ACC112 (cell line): ENCODE results near the gene SLC44A5.
"Not testable (repeated sequence)": the region's sequence is repeated elsewhere in the genome, so short reads cannot be mapped to it uniquely, and the experiment has no call there.

Experiments
- H2AFZ ChIP-seq: fragments of 200-600 bp; sonication (generic); one replicate; pipeline ENCODE4 v1.6.0; 2017; ENCODE audit warnings: antibody characterized with exemption, low read length; ENCODE audit not compliant: unreplicated experiment
- H3K27ac ChIP-seq: fragments of 200-600 bp; sonication (generic); 2 replicates; pipeline ENCODE4 v1.5.1; 2014; ENCODE audit warnings: low read depth, mild to moderate bottlenecking, antibody characterized with exemption, low read length, moderate library complexity
- H3K27me3 ChIP-seq: fragments of 200-600 bp; sonication (generic); 2 replicates; pipeline ENCODE4 v1.6.1; 2014; ENCODE audit warnings: mild to moderate bottlenecking, antibody characterized with exemption, low read length, moderate library complexity, mixed read lengths; ENCODE audit not compliant: insufficient read depth
- H3K36me3 ChIP-seq: fragments of 200-600 bp; sonication (generic); 2 replicates; pipeline ENCODE4 v1.6.1; 2016; ENCODE audit warnings: mild to moderate bottlenecking, antibody characterized with exemption, low read length, moderate library complexity, mixed read lengths; ENCODE audit not compliant: insufficient read depth
- H3K4me1 ChIP-seq: fragments of 200-600 bp; sonication (generic); one replicate; pipeline ENCODE4 v1.6.1; 2016; ENCODE audit warnings: low read length, mixed read lengths; ENCODE audit not compliant: insufficient read depth, unreplicated experiment, control insufficient read depth
- H3K4me3 ChIP-seq: fragments of 200-600 bp; sonication (generic); 2 replicates; pipeline ENCODE4 v1.5.1; 2014; ENCODE audit warnings: mild to moderate bottlenecking, low read depth, low read length
- H3K79me2 ChIP-seq: fragments of 200-600 bp; sonication (generic); one replicate; pipeline ENCODE4 v1.6.0; 2016; ENCODE audit warnings: low read length; ENCODE audit not compliant: control insufficient read depth, unreplicated experiment, insufficient read depth

SLC44A5 gene

DNA sequence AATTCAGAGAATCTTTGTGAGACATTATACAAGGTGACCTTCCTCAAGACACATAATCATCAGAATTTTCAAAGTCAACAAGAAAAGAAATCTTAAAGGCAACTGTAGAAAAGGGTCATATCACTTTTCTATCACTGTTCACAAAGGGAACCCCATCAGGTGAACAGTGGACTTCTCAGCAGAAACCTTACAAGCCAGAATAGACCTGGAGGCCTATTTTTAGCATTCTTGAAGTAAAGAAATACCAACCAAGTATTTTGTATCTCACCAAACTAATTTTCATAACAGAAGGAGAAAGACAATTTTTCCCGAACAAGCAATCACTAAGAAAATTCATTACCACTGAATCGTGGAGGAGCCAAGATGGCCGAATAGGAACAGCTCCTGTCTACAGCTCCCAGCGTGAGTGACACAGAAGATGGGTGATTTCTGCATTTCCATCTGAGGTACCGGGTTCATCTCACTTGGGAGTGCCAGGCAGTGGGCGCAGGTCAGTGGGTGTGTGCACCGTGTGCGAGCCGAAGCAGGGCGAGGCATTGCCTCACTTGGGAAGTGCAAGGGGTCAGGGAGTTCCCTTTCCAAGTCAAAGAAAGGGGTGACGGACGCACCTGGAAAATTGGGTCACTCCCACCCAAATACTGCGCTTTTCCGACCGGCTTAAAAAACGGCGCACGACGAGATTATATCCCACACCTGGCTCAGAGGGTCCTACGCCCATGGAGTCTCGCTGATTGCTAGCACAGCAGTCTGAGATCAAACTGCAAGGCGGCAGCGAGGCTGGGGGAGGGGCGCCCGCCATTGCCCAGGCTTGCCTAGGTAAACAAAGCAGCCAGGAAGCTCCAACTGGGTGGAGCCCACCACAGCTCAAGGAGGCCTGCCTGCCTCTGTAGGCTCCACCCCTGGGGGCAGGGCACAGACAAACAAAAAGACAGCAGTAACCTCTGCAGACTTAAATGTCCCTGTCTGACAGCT, 235.2 kb downstream of the SLC44A5 start:
- H2AFZ ChIP-seq = not testable (repeated sequence)

DNA sequence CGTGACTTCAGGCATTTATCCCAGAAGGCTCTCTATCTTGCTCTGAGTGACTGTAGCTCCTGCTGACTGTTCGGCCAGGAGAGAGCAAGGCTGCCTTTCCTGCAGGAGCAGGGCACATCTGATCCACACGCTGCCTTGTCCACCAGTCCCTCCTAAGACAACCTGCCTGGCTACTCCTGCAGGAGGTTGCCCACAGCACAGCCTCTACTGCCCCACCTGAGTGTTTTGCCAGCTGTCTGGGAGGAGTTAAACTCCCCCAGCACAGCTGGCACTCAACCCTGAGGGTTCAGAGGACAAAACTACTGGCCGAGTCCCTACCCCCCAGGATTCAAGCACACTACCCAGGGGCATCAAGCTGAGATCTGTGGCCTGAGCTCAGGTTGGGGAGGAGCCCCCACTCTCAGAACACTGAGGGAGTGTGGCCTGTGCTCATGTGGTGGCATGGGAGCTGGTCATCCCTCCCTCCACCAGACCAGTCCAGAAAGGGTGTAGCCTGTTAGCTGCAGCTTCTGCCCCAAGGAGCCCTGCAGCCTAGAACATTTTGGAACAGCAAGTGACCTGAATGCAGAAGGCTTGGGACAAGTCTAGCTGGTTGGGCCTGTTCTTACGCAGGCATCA, 237.3 kb downstream of the SLC44A5 start:
- H3K36me3 ChIP-seq = no peaks in the 10 kb centered on the region
- H3K4me1 ChIP-seq = no peaks in the 10 kb centered on the region
- H3K27ac ChIP-seq = no peak overlapping the region
- H3K4me3 ChIP-seq = no peak overlapping the region
- H3K27me3 ChIP-seq = no peaks in the 10 kb centered on the region
- H2AFZ ChIP-seq = no peak overlapping the region
- no peaks in the 10 kb centered on the region for H3K79me2 ChIP-seq

More for the DNA sequence above, 235.2 kb downstream of the SLC44A5 start:
- H3K27ac ChIP-seq, H3K27me3 ChIP-seq, H3K4me1 ChIP-seq, H3K4me3 ChIP-seq, H3K79me2 ChIP-seq, H3K36me3 ChIP-seq: not testable (repeated sequence)

DNA sequence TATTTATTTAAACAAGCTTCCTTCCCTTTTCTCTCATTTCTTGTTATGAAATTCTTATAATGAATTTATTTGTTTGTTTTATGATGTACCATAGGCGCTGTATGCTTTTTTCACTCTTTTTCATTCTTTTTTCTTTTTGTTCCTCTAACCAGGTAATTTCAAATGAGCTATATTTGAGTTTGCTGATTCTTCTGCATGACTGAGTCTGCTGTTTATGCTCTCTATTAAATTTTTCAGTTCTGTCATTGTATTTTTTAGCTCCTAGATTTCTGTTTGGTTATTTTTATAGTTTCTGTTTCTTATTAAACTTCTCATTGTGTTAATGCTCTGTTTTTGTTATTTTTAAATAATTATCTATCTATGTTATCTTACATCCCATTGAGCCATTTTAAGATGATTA, 244.3 kb downstream of the SLC44A5 start:
- Histone ChIP-seq H3K27ac (no peak overlapping the region), H3K27me3 (no peaks in the 10 kb centered on the region), H3K36me3 (no peaks in the 10 kb centered on the region), H2AFZ (no peak overlapping the region), H3K4me3 (no peak overlapping the region), H3K79me2 (no peaks in the 10 kb centered on the region), H3K4me1 (no peaks in the 10 kb centered on the region)

DNA sequence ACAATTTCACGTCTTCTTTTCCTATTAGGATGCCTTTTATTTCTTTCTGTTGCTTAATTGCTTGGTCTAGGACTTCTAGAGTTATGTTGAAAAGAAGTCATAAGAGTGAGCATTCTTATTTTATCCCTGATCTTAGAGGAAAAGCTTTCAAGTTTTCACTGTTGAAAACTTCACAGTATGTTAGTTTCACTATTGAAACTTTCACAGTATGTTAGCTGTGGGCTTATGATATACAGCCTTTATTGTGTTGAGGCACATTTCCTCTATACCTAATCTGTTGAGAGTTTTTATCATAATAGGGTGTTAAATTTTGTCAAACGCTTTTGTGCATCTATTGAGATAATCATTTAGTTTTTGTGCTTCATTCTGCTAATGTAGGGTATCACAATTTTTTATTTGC, 249.7 kb downstream of the SLC44A5 start:
- Histone ChIP-seq H3K27ac (no peak overlapping the region), H3K79me2 (no peaks in the 10 kb centered on the region), H2AFZ (no peak overlapping the region), H3K4me3 (0 out of 2 replicates have a peak overlapping the region, but pooled peaks have one; percentile 10), H3K27me3 (no peaks in the 10 kb centered on the region), H3K4me1 (no peaks in the 10 kb centered on the region), H3K36me3 (no peaks in the 10 kb centered on the region)

DNA sequence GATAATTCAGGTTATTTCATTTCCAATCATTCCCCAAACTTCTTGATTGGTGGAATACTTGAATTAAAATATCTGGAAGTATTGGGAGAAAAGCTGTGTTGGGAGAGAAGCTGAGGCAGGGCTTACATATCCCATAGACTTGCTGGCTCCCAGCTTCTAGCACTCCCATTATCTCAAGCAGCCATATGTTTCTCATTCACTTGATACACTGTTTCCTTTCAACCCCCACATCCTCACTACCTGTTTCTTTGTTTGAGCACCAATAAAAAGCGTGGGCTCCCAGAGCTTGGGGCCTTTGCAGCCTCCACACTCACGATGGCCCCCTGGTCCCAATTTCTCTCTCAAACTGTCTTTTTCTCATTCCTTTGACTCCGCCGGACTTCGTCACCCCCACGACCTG, 256.6 kb downstream of the SLC44A5 start:
- not testable (repeated sequence) for H3K4me1 ChIP-seq, H3K27me3 ChIP-seq, H3K27ac ChIP-seq, H2AFZ ChIP-seq, H3K4me3 ChIP-seq, H3K36me3 ChIP-seq, H3K79me2 ChIP-seq

DNA sequence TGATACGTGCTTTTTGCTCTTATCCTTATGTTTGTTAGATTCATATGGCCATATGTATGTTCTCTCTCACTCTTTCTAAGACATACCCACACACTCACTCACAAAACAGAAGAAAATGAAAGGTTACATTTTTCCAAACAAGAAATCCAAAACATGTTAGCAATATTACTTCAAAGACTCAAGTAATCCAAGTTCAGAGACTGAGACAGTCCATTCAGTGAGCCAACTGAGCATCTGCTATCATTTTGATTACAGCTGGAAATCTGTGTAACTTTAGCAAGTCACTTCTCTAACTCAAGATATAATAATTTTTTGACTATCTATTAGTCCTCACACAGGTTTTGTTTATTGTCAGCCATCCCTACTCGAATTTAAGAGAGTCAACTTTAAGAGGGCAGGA, 257.9 kb downstream of the SLC44A5 start:
- H3K27me3 ChIP-seq = no peaks in the 10 kb centered on the region
- no peak overlapping the region for H3K4me3 ChIP-seq
- no peaks in the 10 kb centered on the region for H3K4me1 ChIP-seq
- no peak overlapping the region for H3K27ac ChIP-seq
- H2AFZ ChIP-seq = no peak overlapping the region
- H3K36me3 ChIP-seq = no peaks in the 10 kb centered on the region
- H3K79me2 ChIP-seq = no peaks in the 10 kb centered on the region

DNA sequence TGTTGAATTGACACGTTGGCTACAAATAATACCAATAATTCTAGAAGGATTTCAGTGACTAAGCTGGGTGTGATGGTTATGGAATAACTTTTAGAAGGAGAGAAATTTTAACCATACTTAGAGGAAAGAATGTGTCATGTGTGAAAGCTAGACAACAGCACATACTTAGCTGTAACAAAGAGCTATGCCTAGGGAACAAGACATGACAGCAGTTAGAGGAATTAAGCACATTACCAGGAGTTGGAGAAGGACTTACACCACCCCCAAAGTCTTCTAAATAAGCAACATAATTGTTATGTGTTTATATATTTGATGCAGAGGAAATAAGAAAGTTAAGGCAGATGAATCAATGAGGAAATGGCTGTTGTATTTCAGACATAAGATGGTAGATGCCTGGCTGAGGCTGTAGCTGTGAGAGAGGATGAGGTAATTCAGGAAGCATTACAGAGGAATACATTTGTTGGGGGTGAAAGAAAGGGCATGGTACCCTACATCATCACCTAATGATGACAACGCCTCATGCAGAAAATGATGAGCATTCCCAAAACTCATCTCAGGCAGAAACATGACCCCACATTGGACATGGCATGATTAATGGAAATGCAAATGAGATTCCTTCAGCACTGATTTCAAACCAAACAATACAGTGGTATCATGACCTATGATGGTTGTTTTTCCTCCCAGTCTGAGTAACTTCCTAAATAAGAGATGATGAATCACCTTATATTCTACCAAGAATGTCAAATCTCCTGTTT, 265.2 kb downstream of the SLC44A5 start:
- peak overlapping the region; percentile 93 for H2AFZ ChIP-seq
- no peaks in the 10 kb centered on the region for H3K36me3 ChIP-seq
- no peaks in the 10 kb centered on the region for H3K27me3 ChIP-seq
- peaks cover 17% of the 10 kb centered on the region for H3K4me1 ChIP-seq
- H3K27ac ChIP-seq = peak overlapping the region; percentile 84
- no peaks in the 10 kb centered on the region for H3K79me2 ChIP-seq
- peak overlapping the region; percentile 24; the same call in 1 of the 2 replicates for H3K4me3 ChIP-seq

DNA sequence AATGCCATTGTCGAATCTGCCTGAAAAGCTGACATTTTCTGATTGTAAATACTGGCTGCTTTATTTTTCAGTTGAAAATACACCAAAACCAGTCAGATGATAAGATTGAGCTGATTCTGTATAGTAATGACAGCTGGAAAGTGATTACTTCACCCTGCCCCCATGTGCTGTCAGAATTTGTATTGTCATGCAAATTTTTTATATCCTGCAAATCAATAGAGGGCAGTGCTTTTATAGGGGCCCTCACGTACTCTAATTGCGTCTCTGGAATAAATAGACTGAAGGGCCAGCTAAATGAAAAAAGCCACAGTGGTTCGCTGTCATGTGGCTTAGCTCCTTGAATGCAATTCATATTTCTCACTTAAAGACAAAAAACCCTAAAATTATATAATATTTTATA, 268.1 kb downstream of the SLC44A5 start:
- no peaks in the 10 kb centered on the region for H3K36me3 ChIP-seq
- H3K27ac ChIP-seq = no peak overlapping the region
- H2AFZ ChIP-seq = no peak overlapping the region
- H3K27me3 ChIP-seq = no peaks in the 10 kb centered on the region
- no peaks in the 10 kb centered on the region for H3K79me2 ChIP-seq
- H3K4me3 ChIP-seq = no peak overlapping the region
- H3K4me1 ChIP-seq = peaks cover 17% of the 10 kb centered on the region

DNA sequence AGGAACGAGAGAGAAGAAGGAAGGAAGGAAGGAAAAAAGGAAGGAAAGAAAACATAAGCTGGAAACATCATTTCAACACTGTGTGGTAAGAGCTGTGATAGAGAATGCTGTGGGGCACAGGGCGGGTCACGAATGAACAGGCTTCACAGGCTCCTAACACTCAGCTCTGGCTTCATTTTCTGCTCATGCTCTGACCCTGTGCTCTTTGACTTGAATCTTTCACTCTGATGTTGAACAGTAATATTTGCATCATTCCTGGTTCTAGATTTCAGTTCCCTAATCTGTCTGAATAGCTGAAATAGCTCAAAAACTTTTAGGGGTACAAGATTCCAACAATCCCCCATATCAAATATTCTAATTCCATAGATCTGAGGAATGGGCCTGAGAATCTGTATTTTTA, 269.4 kb downstream of the SLC44A5 start:
- no peak overlapping the region for H3K27ac ChIP-seq
- H3K36me3 ChIP-seq = no peaks in the 10 kb centered on the region
- H3K4me1 ChIP-seq = peaks cover 14% of the 10 kb centered on the region
- no peak overlapping the region for H2AFZ ChIP-seq
- H3K27me3 ChIP-seq = no peaks in the 10 kb centered on the region
- no peak overlapping the region for H3K4me3 ChIP-seq
- H3K79me2 ChIP-seq = no peaks in the 10 kb centered on the region

DNA sequence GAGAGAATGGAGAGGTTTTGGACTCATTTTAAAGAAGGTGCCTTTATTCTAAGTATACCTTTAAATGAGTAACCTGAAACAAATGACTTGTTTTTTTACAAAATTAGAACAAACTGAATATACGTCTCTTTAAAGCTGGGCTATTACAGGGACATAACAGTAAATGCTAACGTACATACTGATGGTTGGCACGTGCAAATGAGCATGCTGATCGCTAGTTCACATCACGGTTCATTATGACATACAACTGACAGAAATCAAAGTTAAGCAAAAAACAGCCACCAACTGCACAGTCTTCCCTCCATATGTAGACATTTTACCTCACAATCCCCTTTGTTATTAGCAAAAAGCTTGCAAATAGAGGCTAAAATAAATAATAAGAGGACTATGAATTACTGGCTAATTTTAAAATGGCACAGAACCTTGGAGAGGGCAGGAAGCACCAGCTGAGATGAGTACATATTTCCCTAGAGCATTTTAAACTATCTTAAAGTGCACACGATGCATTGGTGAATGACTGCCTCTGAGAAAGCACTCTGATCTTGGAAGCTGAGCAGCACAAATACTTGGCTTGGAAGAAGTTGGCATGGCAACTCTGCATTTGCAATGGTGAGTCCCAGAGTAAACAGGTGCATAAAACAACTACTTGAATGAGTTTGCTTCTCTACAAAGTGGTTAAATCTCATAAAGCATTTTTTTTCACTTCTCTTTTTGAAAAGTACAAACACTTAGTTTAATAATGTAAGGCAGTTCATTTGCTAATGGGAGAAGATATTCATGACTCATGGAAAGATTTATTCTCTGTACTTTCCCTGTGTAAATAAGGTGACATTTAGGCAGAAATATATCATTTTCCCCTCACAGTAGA, 272.1 kb downstream of the SLC44A5 start:
- Histone ChIP-seq H3K4me3 (no peak overlapping the region), H3K4me1 (no peaks in the 10 kb centered on the region), H2AFZ (no peak overlapping the region), H3K27me3 (peaks cover 3% of the 10 kb centered on the region; the same call in 1 of the 2 replicates), H3K79me2 (no peaks in the 10 kb centered on the region), H3K36me3 (no peaks in the 10 kb centered on the region), H3K27ac (no peak overlapping the region)
